Keratinocyte (primary cell): Measurements from ENCODE around the gene P2RY12. TPM values are rescaled to one million over a fixed set of nuclear protein-coding genes. Genes with fewer than 3 reads are reported as not detected.

Experiments used
- DNase-seq: peaks from one replicate; pipeline ENCODE4 v3.0.0-alpha.2; 2011; ENCODE audit warnings: low read depth, missing footprints, low spot score
- FAIRE-seq: peaks from 2 replicates; lab custom pipeline; 2011; peaks lifted over from hg19 to GRCh38; lab: Jason Lieb, UNC
- H2AFZ ChIP-seq: 2 replicates; pipeline ENCODE4 v1.6.0; 2012; ENCODE audit warnings: low read length, control low read depth, inconsistent platforms; ENCODE audit not compliant: control insufficient read depth
- H3K27ac ChIP-seq: 2 replicates; pipeline ENCODE4 v1.5.1; 2011; ENCODE audit warnings: low read length; ENCODE audit not compliant: control insufficient read depth, insufficient read depth
- H3K27me3 ChIP-seq: 3 replicates; pipeline ENCODE4 v1.6.0; 2011; ENCODE audit warnings: low read length; ENCODE audit not compliant: control insufficient read depth, insufficient read depth; ENCODE audit errors: extremely low read depth
- H3K36me3 ChIP-seq, 2 experiments: 2 replicates in 1 of 2; 3 replicates in 1 of 2; pipeline ENCODE4 v1.5.1; 2011; ENCODE audit warnings: low read length in 2 of 2, mild to moderate bottlenecking in 1 of 2; ENCODE audit not compliant: control insufficient read depth in 2 of 2, insufficient read depth in 2 of 2; ENCODE audit errors: extremely low read depth in 1 of 2
- H3K4me1 ChIP-seq: 3 replicates; pipeline ENCODE4 v1.5.1; 2011; ENCODE audit warnings: low read length; ENCODE audit not compliant: control insufficient read depth, insufficient read depth; ENCODE audit errors: extremely low read depth
- H3K4me2 ChIP-seq: 3 replicates; pipeline ENCODE4 v1.6.0; 2011; ENCODE audit warnings: low read depth, low read length; ENCODE audit not compliant: control insufficient read depth, insufficient read depth; ENCODE audit errors: extremely low read depth
- H3K4me3 ChIP-seq, 3 experiments: fragments of 200-600 bp in 1 of 3; sonication (generic) in 1 of 3; 2 replicates in 2 of 3; 3 replicates in 1 of 3; pipeline ENCODE4 v1.5.1; 2011 to 2016; ENCODE audit warnings: low read length in 3 of 3, mild to moderate bottlenecking in 3 of 3, control low read depth in 2 of 3, inconsistent platforms in 1 of 3, low read depth in 1 of 3, mixed read lengths in 1 of 3, mixed run types in 1 of 3, moderate library complexity in 1 of 3; ENCODE audit not compliant: control insufficient read depth in 2 of 3, insufficient read depth in 2 of 3; ENCODE audit errors: extremely low read depth in 1 of 3
- H3K79me2 ChIP-seq: 2 replicates; pipeline ENCODE4 v1.6.0; 2012; ENCODE audit warnings: low read length; ENCODE audit not compliant: control insufficient read depth, insufficient read depth
- H3K9ac ChIP-seq: 3 replicates; pipeline ENCODE4 v1.6.0; 2011; ENCODE audit warnings: low read length; ENCODE audit not compliant: control insufficient read depth, insufficient read depth; ENCODE audit errors: extremely low read depth
- H3K9me1 ChIP-seq: 3 replicates; pipeline ENCODE4 v1.6.0; 2011; ENCODE audit warnings: low read length; ENCODE audit not compliant: control insufficient read depth, insufficient read depth; ENCODE audit errors: extremely low read depth
- H3K9me3 ChIP-seq: 2 replicates; pipeline ENCODE4 v1.5.1; 2012; ENCODE audit warnings: low read depth, low read length; ENCODE audit not compliant: control insufficient read depth
- H4K20me1 ChIP-seq: 3 replicates; pipeline ENCODE4 v1.6.0; 2011; ENCODE audit warnings: low read length; ENCODE audit not compliant: control insufficient read depth, insufficient read depth; ENCODE audit errors: extremely low read depth
- EZH2 ChIP-seq: IDR thresholded peaks from one replicate; pipeline ENCODE4 v1.6.1; 2012; ENCODE audit warnings: inconsistent platforms, mild to moderate bottlenecking, low read length, moderate library complexity
- dilution Hi-C: fragments of 300-500 bp; cut with MboI; formaldehyde crosslinking; loops from one replicate; pipeline ENCODE4 v1.7.0; 2020; ENCODE audit warnings: low sequenced_read_pairs; ENCODE audit not compliant: extremely low pct_ligation_motif_present
- polyA plus RNA-seq, 5 experiments: library from polyadenylated mRNA; depleted of rRNA in 3 of 5; stranded (reverse) in 3 of 5; stranded (forward) in 1 of 5; unstranded in 1 of 5; fragments of >200 nt; gene quantifications; 1 replicate in 1 of 5; 2 replicates in 3 of 5; 3 replicates in 1 of 5; pipeline versions ENCODE4 v1.2.1 to v1.2.3, GENCODE V29; 2011 to 2012; ENCODE audit warnings: missing spikeins in 2 of 5, low read depth in 1 of 5, low replicate concordance in 1 of 5
- TF ChIP-seq, protein P1 (sequence below), 3 experiments: IDR thresholded peaks in 1 of 3; conservative IDR thresholded peaks in 1 of 3; optimal IDR thresholded peaks in 1 of 3; 2 replicates in 2 of 3; 3 replicates in 1 of 3; pipeline versions ENCODE3 to v1.5.1; 2011; ENCODE audit warnings: low read length in 3 of 3, mild to moderate bottlenecking in 3 of 3, moderate library complexity in 2 of 3, control low read depth in 1 of 3, inconsistent platforms in 1 of 3; ENCODE audit not compliant: insufficient read depth in 2 of 3; ENCODE audit errors: extremely low read depth in 1 of 3

The P2RY12 gene
- polyA plus RNA-seq, 1 donor (not counting 4 experiments of a cell fraction or from before 2014, with no cell fraction given), result not detected

- FAIRE-seq (no peak), DNase-seq (no peak)
- H3K36me3 ChIP-seq, result peaks cover 35 to 41% of the 10 kb centered on the region in 2 experiments
- H3K27me3 ChIP-seq, result no peaks in the 10 kb centered on the region
- peaks cover 54% of the 10 kb centered on the region for H3K79me2 ChIP-seq
- dilution Hi-C loops, result no loop called here
- H3K4me3 ChIP-seq, result no peak overlapping the region
- no peak overlapping the region for H3K27ac ChIP-seq
- no peaks in the 10 kb centered on the region for H3K9me1 ChIP-seq
- no peaks in the 10 kb centered on the region for H4K20me1 ChIP-seq
- no peaks in the 10 kb centered on the region for H3K9me3 ChIP-seq
- no peak overlapping the region for H3K9ac ChIP-seq
- no peak overlapping the region for H2AFZ ChIP-seq
- TF ChIP-seq EZH2, result no peak
- H3K4me2 ChIP-seq, result no peak overlapping the region
- H3K4me1 ChIP-seq, result peaks cover 26% of the 10 kb centered on the region
Measured at GRCh38 chr3:151299006-151299405, 85.5 kb downstream of the P2RY12 start.

DNA sequence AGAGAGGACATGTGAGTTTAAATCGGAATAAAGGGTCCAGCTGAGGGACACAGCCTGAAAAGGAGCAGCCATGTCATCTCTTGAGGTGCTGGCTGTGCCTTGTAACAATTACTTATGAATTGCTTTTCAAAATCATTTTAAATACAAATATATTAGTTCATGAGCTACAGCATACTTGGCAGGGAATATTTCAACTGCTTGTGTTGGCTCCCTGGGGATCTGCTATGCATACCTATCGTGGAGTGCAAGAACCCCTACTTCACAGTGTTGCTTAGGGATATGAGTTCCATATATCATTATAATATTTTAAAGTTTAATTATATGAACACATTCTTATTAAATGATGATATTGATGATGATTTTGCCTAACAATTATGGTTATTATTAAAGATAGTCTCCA lies 87.1 kb downstream of the P2RY12 start:
- TF ChIP-seq, protein P1, sequence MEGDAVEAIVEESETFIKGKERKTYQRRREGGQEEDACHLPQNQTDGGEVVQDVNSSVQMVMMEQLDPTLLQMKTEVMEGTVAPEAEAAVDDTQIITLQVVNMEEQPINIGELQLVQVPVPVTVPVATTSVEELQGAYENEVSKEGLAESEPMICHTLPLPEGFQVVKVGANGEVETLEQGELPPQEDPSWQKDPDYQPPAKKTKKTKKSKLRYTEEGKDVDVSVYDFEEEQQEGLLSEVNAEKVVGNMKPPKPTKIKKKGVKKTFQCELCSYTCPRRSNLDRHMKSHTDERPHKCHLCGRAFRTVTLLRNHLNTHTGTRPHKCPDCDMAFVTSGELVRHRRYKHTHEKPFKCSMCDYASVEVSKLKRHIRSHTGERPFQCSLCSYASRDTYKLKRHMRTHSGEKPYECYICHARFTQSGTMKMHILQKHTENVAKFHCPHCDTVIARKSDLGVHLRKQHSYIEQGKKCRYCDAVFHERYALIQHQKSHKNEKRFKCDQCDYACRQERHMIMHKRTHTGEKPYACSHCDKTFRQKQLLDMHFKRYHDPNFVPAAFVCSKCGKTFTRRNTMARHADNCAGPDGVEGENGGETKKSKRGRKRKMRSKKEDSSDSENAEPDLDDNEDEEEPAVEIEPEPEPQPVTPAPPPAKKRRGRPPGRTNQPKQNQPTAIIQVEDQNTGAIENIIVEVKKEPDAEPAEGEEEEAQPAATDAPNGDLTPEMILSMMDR (optimal IDR thresholded peaks at IDR 0.05 in 1 of 3, IDR thresholded peaks at IDR 0.05 in 1 of 3, conservative IDR thresholded peaks at IDR 0.05 in 1 of 3; ENCODE audit: extremely low read depth in 1 of 3, insufficient read depth in 2 of 3, low read length in 3 of 3), result no peak
- Histone ChIP-seq H3K9me3 (no peaks in the 10 kb centered on the region), H3K9me1 (no peaks in the 10 kb centered on the region), H3K79me2 (peaks cover 38% of the 10 kb centered on the region), H4K20me1 (no peaks in the 10 kb centered on the region), H3K4me1 (peaks cover 13% of the 10 kb centered on the region), H2AFZ (no peak overlapping the region), H3K27me3 (no peaks in the 10 kb centered on the region), H3K4me2 (no peak overlapping the region), H3K4me3 (no peak overlapping the region), H3K9ac (no peak overlapping the region), H3K27ac (no peak overlapping the region), H3K36me3 (peaks cover 32% of the 10 kb centered on the region in 2 experiments)
- dilution Hi-C loops, result no loop called here
- no peak for FAIRE-seq
- DNase-seq, result no peak

GRCh38 chr3:151296226-151296625 lies 88.3 kb downstream of the P2RY12 start:
- Histone ChIP-seq H2AFZ (no peak overlapping the region), H3K9me1 (no peaks in the 10 kb centered on the region), H3K27me3 (no peaks in the 10 kb centered on the region), H3K79me2 (peaks cover 31% of the 10 kb centered on the region), H4K20me1 (no peaks in the 10 kb centered on the region), H3K4me3 (no peak overlapping the region), H3K27ac (no peak overlapping the region), H3K9ac (no peak overlapping the region), H3K36me3 (peaks cover 32% of the 10 kb centered on the region in 2 experiments), H3K4me2 (no peak overlapping the region), H3K9me3 (no peaks in the 10 kb centered on the region), H3K4me1 (peaks cover 1% of the 10 kb centered on the region)
- FAIRE-seq, result no peak
- TF ChIP-seq, protein P1 (optimal IDR thresholded peaks at IDR 0.05 in 1 of 3, IDR thresholded peaks at IDR 0.05 in 1 of 3, conservative IDR thresholded peaks at IDR 0.05 in 1 of 3; ENCODE audit: extremely low read depth in 1 of 3, insufficient read depth in 2 of 3, low read length in 3 of 3), result no peak
- TF ChIP-seq EZH2, result no peak
- dilution Hi-C loops, result no loop called here
- no peak for DNase-seq
